Heart left ventricle (tissue), 16 donors: ENCODE results near the gene MED15. TPM values are rescaled to one million over a fixed set of nuclear protein-coding genes. Genes with fewer than 3 reads are reported as not detected.

ENCODE experiments used
- ATAC-seq, 4 donors: fragments of 200-7000 bp; cut with Tn5 transposase; one replicate each; pipeline ENCODE4 v1.9.1; 2020 to 2022; ENCODE audit warnings: moderate library complexity in 4 of 4, mild to moderate bottlenecking in 3 of 4, moderate number of reproducible peaks in 1 of 4
- DNase-seq, 5 donors: peaks; one replicate each; pipeline ENCODE4 v3.0.0-alpha.2; 2020
- H3K27ac ChIP-seq, 12 donors: fragments of 200-600 bp; sonication (generic) in 4 of 12; one replicate each; pipeline versions ENCODE4 v1.5.0 to v1.8.0; 2016 to 2022; ENCODE audit warnings: mild to moderate bottlenecking in 2 of 12
- H3K27me3 ChIP-seq, 9 donors: fragments of 200-600 bp; sonication (generic) in 2 of 9; one replicate each; pipeline versions ENCODE4 v1.5.1 to v1.8.0; 2016 to 2022; ENCODE audit warnings: mild to moderate bottlenecking in 3 of 9
- H3K36me3 ChIP-seq, 9 donors: fragments of 200-600 bp; sonication (generic) in 2 of 9; one replicate each; pipeline versions ENCODE4 v1.5.0 to v1.8.0; 2018 to 2022; ENCODE audit warnings: mild to moderate bottlenecking in 2 of 9
- H3K4me1 ChIP-seq, 12 donors: fragments of 200-600 bp; sonication (generic) in 4 of 12; one replicate each; pipeline versions ENCODE4 v1.5.0 to v1.8.0; 2016 to 2022; ENCODE audit warnings: mild to moderate bottlenecking in 3 of 12
- H3K4me3 ChIP-seq, 12 donors: fragments of 200-600 bp; sonication (generic) in 4 of 12; one replicate each; pipeline versions ENCODE4 v1.5.0 to v1.8.0; 2017 to 2022; ENCODE audit warnings: mild to moderate bottlenecking in 9 of 12, moderate library complexity in 4 of 12
- H3K9me3 ChIP-seq, 12 donors: fragments of 200-600 bp; sonication (generic) in 4 of 12; one replicate each; pipeline versions ENCODE4 v1.5.0 to v1.8.0; 2016 to 2022; ENCODE audit warnings: mild to moderate bottlenecking in 1 of 12
- CTCF ChIP-seq, 12 donors: fragments of 200-600 bp; sonication (generic) in 4 of 12; IDR thresholded peaks; one replicate each; pipeline versions ENCODE4 v1.5.0 to v1.8.0; 2018 to 2022; ENCODE audit warnings: antibody characterized with exemption in 12 of 12, mild to moderate bottlenecking in 5 of 12
- POLR2A ChIP-seq, 2 donors: fragments of 450-650 bp; IDR thresholded peaks; one replicate each; pipeline ENCODE4 v1.6.1; 2017; ENCODE audit warnings: antibody characterized with exemption in 2 of 2, mild to moderate bottlenecking in 2 of 2, moderate library complexity in 2 of 2
- WGBS, 4 donors: extraction: QIAGEN DNeasy Blood & Tissue Kit in 2 of 4; methylation state at CpG; one replicate each; pipeline versions ENCODE4 v1.1.5 to v1.1.7; 2013 to 2018; 5-methylcytosine and 5-hydroxymethylcytosine counted together
- intact Hi-C, 10 donors: fragments of 100-400 bp; cut with DNase I; formaldehyde crosslinking; loops; one replicate each; pipeline versions ENCODE4 v1.11.1 to v1.14.2; 2022
- polyA plus RNA-seq, 2 donors: library from polyadenylated mRNA; stranded (reverse); fragments of 200-250 nt; gene quantifications; one replicate each; pipeline ENCODE4 v1.2.3, GENCODE V29; 2013
- total RNA-seq, 9 donors: library from RNA; depleted of rRNA in 2 of 9; stranded (reverse); fragments of >200 nt in 2 of 9; fragmentation: NEBNext Ultra II Directional in 3 of 9; extraction: Animal tissue kit (Norgen Biotek cat#: 25700) in 3 of 9; gene quantifications; one replicate each; pipeline versions ENCODE4 v1.1.0 to v1.2.4, GENCODE V29; 2016 to 2023
- donor health status: ischemic (EF 13 %, LVEDD 7.1; RV severe dilation, severe dysfunction).
- donor health status: healthy with polysubstance abuse.
- donor health status: DM: no; HTN: yes; CAD: no.
- donor health status: DM: no; HTN: no; CAD: no.
- donor health status: ischemic (EF 25% LVEDD 6.9; RV normal size, moderate dysfunction).
- donor health status: ischemic (EF 25% LVEDD 5.7; RV mildly dilated, moderate dysfunction).
- donor health status: healthy.
- donor health status: DM: yes; HTN: yes; CAD: no.
- donor health status: ischemic (EF 35%, LVEDD 5.7; RV mildly dilated, moderate dysfunction).
- donor health status: nonischemic (EF 11% LVEDD 7.7; RV severe dilation, severe dysfunction).
- donor health status: DM: yes; HTN: yes; CAD: no.
- donor health status: PGD.
- donor health status: ischemic (EF 29% LVEDD 5.4; RV normal size, mild dysfunction).
- donor health status: nonischemic (EF 23%, LVEDD 6.1; RV moderate dilation, normal function).

Gene MED15
- total and polyA plus RNA-seq, 11 donors: 27.9 to 78.3 (median 43.0) TPM

GRCh38 chr22:20524004-20524481, 16.6 kb downstream of the MED15 start:
- Histone ChIP-seq H3K27me3 (no peaks in the 10 kb centered on the region), H3K4me3 (no peak overlapping the region), H3K4me1 (peaks cover 2 to 70% (median 47%) of the 10 kb centered on the region in 12 donors), H3K27ac (peak overlapping the region in 5 of 12 donors; percentile 11 to 26 (median 21)), H3K36me3 (peaks cover 0 to 62% (median 31%) of the 10 kb centered on the region in 9 donors), H3K9me3 (no peaks in the 10 kb centered on the region)
- WGBS, 4 donors: 9 to 22% (median 16%) methylated on average over 1 of the region's 1 CpG
- TF ChIP-seq POLR2A (IDR thresholded peaks at IDR 0.05) (no peak), CTCF (IDR thresholded peaks at IDR 0.05) (no peak)
- DNase-seq (no peak), ATAC-seq (peak in 1 of 4 donors; percentile 9)
- intact Hi-C loops: no loop called here

- intact Hi-C loops: no loop called here
- Histone ChIP-seq H3K36me3 (peaks cover 0 to 54% (median 23%) of the 10 kb centered on the region in 9 donors), H3K9me3 (no peaks in the 10 kb centered on the region), H3K4me3 (no peak overlapping the region), H3K27me3 (no peaks in the 10 kb centered on the region), H3K4me1 (peaks cover 3 to 68% (median 44%) of the 10 kb centered on the region in 12 donors), H3K27ac (no peak overlapping the region)
- TF ChIP-seq CTCF (IDR thresholded peaks at IDR 0.05) (no peak), POLR2A (IDR thresholded peaks at IDR 0.05) (no peak)
- DNase-seq (no peak), ATAC-seq (no peak)
- 95 to 98% (median 97%) methylated on average over 7 of the region's 7 CpGs for WGBS, 4 donors
These were observed 17.6 kb downstream of the MED15 start for GRCh38 chr22:20525048-20525447.

GRCh38 chr22:20526305-20526627, 18.9 kb downstream of the MED15 start:
- Histone ChIP-seq H3K9me3 (no peaks in the 10 kb centered on the region), H3K27me3 (no peaks in the 10 kb centered on the region), H3K36me3 (peaks cover 0 to 45% (median 13%) of the 10 kb centered on the region in 9 donors), H3K4me1 (peaks cover 10 to 71% (median 53%) of the 10 kb centered on the region in 12 donors), H3K4me3 (no peak overlapping the region), H3K27ac (peak overlapping the region in 1 of 12 donors; percentile 38)
- DNase-seq (no peak), ATAC-seq (no peak)
- 78 to 84% (median 81%) methylated on average over 4 of the region's 4 CpGs for WGBS, 4 donors
- intact Hi-C loops: no loop called here
- TF ChIP-seq POLR2A (IDR thresholded peaks at IDR 0.05): no peak
- TF ChIP-seq CTCF (IDR thresholded peaks at IDR 0.05): no peak

GRCh38 chr22:20526628-20527355, 19.4 kb downstream of the MED15 start:
- DNase-seq (no peak), ATAC-seq (no peak)
- no peak overlapping the region for H3K4me3 ChIP-seq
- H3K27me3 ChIP-seq: no peaks in the 10 kb centered on the region
- intact Hi-C loops: no loop called here
- peaks cover 11 to 76% (median 58%) of the 10 kb centered on the region in 12 donors for H3K4me1 ChIP-seq
- 57 to 67% (median 64%) methylated on average over 6 of the region's 6 CpGs for WGBS, 4 donors
- TF ChIP-seq POLR2A (IDR thresholded peaks at IDR 0.05) (no peak), CTCF (IDR thresholded peaks at IDR 0.05) (no peak)
- H3K27ac ChIP-seq: peak overlapping the region in 2 of 12 donors; percentile 19 to 38
- no peaks in the 10 kb centered on the region for H3K9me3 ChIP-seq
- peaks cover 0 to 49% (median 13%) of the 10 kb centered on the region in 9 donors for H3K36me3 ChIP-seq
